Activated T-cell treated with anti-CD3 and anti-CD28 coated beads, Interleukin-2, amount 50 U/mL, for 4 hours (primary cell): ENCODE measurements around the gene CCM2. TPM values are rescaled to one million over a fixed set of nuclear protein-coding genes. Genes with fewer than 3 reads are reported as not detected.

Experiments
- ATAC-seq, 2 donors: fragments of 200-7000 bp; cut with Tn5 transposase; one replicate each; pipeline ENCODE4 v1.10.0; 2021
- DNase-seq: peaks from one replicate; pipeline ENCODE4 v3.0.0-alpha.2; 2020
- H3K27me3 Mint-ChIP-seq: one replicate; pipeline ENCODE4 v1.8.0; 2021; ENCODE audit warnings: low read depth, mixed read lengths
- H3K36me3 Mint-ChIP-seq: one replicate; pipeline ENCODE4 v1.8.0; 2022; ENCODE audit warnings: mixed read lengths; ENCODE audit not compliant: insufficient read depth
- H3K4me1 Mint-ChIP-seq: one replicate; pipeline ENCODE4 v1.8.0; 2021; ENCODE audit warnings: low read depth, mixed read lengths
- H3K4me3 Mint-ChIP-seq: one replicate; pipeline ENCODE4 v1.8.0; 2021; ENCODE audit warnings: mild to moderate bottlenecking, moderate library complexity, mixed read lengths
- H3K9me3 Mint-ChIP-seq: one replicate; pipeline ENCODE4 v1.8.0; 2021; ENCODE audit warnings: mixed read lengths
- total RNA-seq, 3 donors: library from RNA; stranded (reverse); gene quantifications; one replicate each; pipeline ENCODE4 v1.2.1, GENCODE V29; 2021

CCM2 gene
- total RNA-seq, 3 donors from 2014 or later = 35.9 to 38.2 (median 36.6) TPM

DNA sequence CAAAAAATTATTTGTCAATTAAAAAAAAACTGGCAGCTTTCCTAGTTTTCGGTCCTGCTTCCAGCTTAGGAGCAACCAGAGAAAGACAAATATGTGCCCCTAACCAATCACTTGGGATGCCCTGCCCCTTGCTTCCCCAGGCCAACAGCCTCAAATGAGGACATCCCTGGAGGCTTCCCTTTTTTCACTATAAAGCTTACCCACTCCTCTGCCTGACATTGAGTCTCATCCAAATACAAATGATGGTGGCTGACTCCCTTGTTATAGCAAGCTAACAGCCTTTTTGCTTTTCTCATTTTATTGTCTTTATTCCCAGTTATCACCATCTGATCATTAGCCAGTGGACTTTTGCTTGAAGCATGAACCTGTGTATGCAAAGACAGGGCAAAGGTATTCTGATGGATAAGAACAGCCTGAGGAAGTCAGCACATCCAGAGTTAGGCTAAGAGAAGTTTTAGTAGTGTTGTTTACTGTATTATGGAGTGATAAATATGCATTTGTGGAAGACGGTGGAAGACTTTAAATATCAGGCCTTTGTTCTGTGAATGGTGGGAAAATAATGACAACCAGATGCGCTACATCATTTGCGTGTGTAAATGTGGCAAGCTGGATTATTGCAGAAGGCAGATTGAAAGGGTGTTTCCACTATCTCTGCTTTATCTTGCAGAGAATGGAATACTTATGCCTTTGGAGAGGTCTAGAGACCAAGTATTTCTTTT is 1.7 kb upstream of the CCM2 start:
- ATAC-seq = no peak
- DNase-seq = no peak
- no peaks in the 10 kb centered on the region for H3K27me3 Mint-ChIP-seq
- peaks cover 5% of the 10 kb centered on the region for H3K36me3 Mint-ChIP-seq
- no peaks in the 10 kb centered on the region for H3K9me3 Mint-ChIP-seq
- H3K4me3 Mint-ChIP-seq = peak overlapping the region; percentile 91
- peaks cover 48% of the 10 kb centered on the region for H3K4me1 Mint-ChIP-seq

- H3K4me1 Mint-ChIP-seq = peaks cover 47% of the 10 kb centered on the region
- peaks cover 5% of the 10 kb centered on the region for H3K36me3 Mint-ChIP-seq
- DNase-seq = peak; percentile 99
- peak overlapping the region; percentile 91 for H3K4me3 Mint-ChIP-seq
- ATAC-seq = peak; percentile 83 to 88
- H3K9me3 Mint-ChIP-seq = no peaks in the 10 kb centered on the region
- no peaks in the 10 kb centered on the region for H3K27me3 Mint-ChIP-seq
These were observed 532 bp upstream of the CCM2 start for GRCh38 chr7:44999245-45000092.

DNA sequence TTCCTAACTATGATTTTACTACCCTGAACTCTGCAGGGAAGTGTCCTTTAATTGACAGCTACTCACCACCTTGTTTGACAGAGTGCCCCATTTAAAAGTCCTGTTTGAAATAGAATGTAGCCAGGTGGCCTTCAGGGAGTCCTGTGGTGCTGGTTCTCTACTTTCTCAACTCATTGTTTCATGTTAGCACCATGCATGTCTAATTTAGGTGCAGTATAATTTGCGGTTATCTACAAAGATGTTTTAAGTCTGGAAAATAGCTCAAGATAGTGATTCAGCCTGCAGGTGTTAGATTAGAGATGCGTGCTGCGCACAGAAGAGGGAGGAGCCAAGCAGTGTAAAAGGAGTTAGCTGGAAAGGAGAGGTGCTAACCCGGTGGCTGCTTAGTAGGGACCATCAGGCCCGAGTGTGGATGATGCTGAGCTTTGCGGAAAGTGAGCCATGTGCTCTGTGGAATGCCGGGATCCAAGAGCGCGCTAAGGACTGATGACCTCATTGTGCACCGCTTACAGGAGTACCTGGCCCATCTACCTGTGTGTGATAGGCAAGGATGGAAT is 1.2 kb downstream of the CCM2 start:
- DNase-seq (peak; percentile 58), ATAC-seq (peak; percentile 59 to 61)
- Mint-ChIP-seq H3K9me3 (no peaks in the 10 kb centered on the region), H3K4me1 (peaks cover 42% of the 10 kb centered on the region), H3K36me3 (peaks cover 13% of the 10 kb centered on the region), H3K27me3 (no peaks in the 10 kb centered on the region), H3K4me3 (peak overlapping the region; percentile 86)

DNA sequence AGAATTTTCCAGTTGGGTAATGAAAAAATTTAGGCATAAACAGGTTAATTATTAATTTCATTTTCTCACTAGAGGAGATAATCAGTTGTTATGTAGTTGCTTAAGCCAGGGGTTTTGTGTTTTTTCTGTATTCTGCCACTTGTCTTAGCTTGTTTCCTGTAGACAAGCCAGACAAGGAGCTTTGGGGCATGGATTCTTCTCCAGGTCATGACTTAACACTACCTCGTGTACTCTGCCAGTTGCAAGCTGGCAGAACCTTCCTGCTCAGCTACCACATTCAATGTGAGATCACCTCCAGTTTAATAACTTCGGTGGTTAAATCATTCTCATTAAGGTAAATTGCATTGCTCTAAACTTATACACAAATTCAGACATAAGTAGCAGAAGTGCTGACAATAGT is 1.8 kb downstream of the CCM2 start:
- no peaks in the 10 kb centered on the region for H3K9me3 Mint-ChIP-seq
- no peaks in the 10 kb centered on the region for H3K27me3 Mint-ChIP-seq
- peaks cover 13% of the 10 kb centered on the region for H3K36me3 Mint-ChIP-seq
- ATAC-seq = no peak
- H3K4me1 Mint-ChIP-seq = peaks cover 42% of the 10 kb centered on the region
- H3K4me3 Mint-ChIP-seq = peak overlapping the region; percentile 86
- DNase-seq = no peak

DNA sequence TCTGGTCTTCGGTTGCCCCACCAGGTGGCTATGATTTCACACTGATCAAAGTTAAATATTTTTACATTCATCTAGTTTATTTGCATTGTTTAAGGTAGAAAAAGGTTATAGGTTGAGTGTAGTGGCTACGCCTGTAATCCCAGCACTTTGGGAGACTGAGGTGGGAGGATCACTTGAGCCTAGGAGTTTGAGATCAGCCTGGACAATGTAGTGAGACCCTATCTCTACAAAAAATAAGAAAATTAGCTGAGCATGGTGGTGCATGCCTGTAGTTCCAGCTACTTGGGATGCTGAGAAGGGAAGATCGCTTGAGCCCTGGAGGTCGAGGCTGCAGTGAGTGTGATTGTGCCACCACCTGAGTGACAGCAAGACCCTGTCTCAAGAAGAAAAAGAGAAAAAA is 3.8 kb downstream of the CCM2 start:
- ATAC-seq = no peak
- H3K4me3 Mint-ChIP-seq = no peak overlapping the region
- H3K27me3 Mint-ChIP-seq = no peaks in the 10 kb centered on the region
- peaks cover 16% of the 10 kb centered on the region for H3K36me3 Mint-ChIP-seq
- H3K4me1 Mint-ChIP-seq = peaks cover 52% of the 10 kb centered on the region
- no peaks in the 10 kb centered on the region for H3K9me3 Mint-ChIP-seq
- DNase-seq = no peak

DNA sequence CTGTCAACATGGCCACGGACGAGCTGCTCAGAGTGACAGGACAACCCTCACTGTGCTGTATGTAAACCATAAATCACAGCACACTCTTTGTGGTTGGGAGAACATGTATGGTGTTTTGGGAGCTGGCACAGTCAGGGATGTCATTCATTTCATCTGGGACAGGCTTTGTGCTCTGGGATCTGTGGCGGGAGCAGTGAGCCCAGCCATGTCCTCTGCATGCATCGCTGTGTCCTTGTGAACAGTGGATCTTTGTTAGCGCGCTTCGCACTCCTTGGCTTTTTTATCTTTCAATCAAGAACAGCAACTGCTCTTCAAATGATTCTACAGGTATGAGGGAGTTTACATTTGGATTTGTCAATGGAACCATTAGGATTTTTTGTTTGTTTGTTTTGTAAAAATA is 7.1 kb downstream of the CCM2 start:
- Mint-ChIP-seq H3K4me1 (peaks cover 42% of the 10 kb centered on the region), H3K36me3 (peaks cover 11% of the 10 kb centered on the region), H3K27me3 (no peaks in the 10 kb centered on the region), H3K4me3 (no peak overlapping the region), H3K9me3 (no peaks in the 10 kb centered on the region)
- DNase-seq (no peak), ATAC-seq (no peak)

DNA sequence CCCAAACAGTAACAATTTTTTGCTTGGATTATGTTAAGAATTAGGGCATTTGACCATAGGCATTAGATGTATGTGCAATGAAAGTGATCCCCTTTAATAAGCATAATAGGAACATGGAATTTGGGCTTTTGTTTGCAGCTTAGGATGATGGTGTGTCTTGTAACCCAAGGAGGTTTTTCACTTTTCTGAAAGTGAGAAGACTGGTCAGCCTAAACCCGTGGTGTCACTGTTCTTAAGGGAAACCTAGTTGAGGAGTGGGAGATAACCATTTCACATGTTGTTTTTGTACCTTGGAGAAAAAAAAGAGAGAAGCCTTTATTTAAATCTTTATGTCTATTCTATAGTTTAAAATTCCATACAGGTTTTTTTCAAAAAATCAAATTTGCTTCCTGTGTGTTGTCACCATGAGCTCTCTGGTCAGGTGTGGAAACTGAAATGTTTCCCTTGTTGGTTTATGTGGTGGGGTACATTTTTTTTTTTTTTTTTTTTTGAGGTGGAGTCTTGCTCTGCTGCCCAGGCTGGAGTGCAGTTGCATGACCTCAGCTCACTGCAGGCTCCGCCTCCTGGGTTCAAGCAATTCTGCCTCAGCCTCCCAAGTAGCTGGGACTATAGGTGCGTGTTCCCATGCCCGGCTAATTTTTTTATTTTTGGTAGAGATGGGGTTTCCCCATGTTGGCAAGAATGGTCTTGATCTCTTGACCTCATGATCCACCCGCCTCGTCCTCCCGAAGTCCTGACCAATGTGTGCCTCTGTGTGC is 7.7 kb downstream of the CCM2 start:
- H3K36me3 Mint-ChIP-seq = peaks cover 12% of the 10 kb centered on the region
- DNase-seq = no peak
- peaks cover 43% of the 10 kb centered on the region for H3K4me1 Mint-ChIP-seq

DNA sequence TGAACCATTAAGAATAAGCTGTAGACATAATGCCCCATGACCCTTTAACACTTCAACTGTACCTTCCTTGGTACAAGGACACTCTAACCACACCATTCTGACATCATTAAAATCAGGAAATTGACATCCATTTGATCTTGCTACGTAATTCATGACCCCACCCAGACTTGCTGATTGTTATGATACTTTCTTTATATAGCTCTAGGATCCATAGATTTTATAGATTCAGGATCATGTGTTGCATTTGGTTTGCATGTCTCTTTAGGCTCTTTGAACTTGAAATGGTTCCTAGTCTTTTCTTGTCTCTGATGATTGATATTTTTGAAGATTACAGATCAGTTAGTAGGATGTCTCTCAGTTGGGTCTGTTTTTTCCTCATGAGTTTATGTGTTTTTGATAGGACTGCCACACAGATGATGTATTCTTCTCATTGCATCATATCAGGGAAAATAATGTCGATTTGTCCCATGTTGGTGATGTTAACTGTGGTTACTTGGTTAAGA is 13.5 kb downstream of the CCM2 start:
- Mint-ChIP-seq H3K27me3 (no peaks in the 10 kb centered on the region), H3K4me3 (no peak overlapping the region), H3K4me1 (peaks cover 30% of the 10 kb centered on the region), H3K36me3 (peaks cover 10% of the 10 kb centered on the region), H3K9me3 (no peaks in the 10 kb centered on the region)
- ATAC-seq (no peak), DNase-seq (no peak)

More for the DNA sequence above, 7.7 kb downstream of the CCM2 start:
- Mint-ChIP-seq H3K4me3 (no peak overlapping the region), H3K27me3 (no peaks in the 10 kb centered on the region), H3K9me3 (no peaks in the 10 kb centered on the region)
- no peak for ATAC-seq

DNA sequence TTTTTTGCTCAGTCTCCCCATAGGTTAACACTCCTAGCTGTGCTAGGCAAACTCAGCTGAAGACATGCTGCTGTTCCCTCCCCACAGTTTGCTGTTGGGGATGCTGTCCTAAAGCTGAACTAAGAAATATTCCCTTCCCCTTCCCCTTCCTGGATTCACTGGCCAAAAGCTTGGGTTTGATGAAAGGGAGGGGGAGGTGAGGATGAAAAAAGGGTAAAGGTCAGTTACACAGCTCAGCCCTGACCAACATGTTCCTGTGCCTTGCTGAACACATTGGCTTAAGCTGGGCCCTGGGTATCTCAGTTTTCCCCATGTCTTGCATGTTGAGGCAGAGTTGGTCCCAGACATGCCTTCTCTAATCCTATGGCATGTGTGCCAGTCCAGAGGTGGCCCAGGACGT is 15.3 kb downstream of the CCM2 start:
- H3K4me1 Mint-ChIP-seq = peaks cover 27% of the 10 kb centered on the region
- no peaks in the 10 kb centered on the region for H3K27me3 Mint-ChIP-seq
- H3K36me3 Mint-ChIP-seq = peaks cover 14% of the 10 kb centered on the region
- ATAC-seq (no peak), DNase-seq (no peak)
- no peak overlapping the region for H3K4me3 Mint-ChIP-seq
- H3K9me3 Mint-ChIP-seq = no peaks in the 10 kb centered on the region

DNA sequence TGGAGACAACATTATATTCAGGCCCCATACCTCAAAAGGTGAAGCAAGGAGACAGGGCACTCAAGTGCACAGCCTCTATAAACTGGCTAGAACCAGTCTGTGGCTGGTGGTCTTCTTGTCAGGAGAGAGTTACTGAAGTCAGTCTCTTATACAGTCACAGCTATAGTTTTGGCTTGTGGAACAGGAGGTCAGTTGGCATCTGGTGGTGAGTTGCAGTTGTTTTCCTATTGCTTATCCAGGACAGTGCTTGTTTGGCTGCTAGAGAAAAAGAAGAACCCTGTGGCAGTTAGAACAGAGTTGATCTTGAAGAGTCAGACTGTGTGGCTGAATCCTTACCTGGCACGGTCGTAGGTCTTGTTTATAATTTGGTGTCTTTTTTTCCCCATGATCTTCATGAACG is 17.3 kb downstream of the CCM2 start:
- no peak for DNase-seq
- H3K36me3 Mint-ChIP-seq = peaks cover 16% of the 10 kb centered on the region
- no peaks in the 10 kb centered on the region for H3K9me3 Mint-ChIP-seq
- H3K4me1 Mint-ChIP-seq = peaks cover 39% of the 10 kb centered on the region
- ATAC-seq = no peak
- H3K4me3 Mint-ChIP-seq = no peak overlapping the region
- no peaks in the 10 kb centered on the region for H3K27me3 Mint-ChIP-seq

DNA sequence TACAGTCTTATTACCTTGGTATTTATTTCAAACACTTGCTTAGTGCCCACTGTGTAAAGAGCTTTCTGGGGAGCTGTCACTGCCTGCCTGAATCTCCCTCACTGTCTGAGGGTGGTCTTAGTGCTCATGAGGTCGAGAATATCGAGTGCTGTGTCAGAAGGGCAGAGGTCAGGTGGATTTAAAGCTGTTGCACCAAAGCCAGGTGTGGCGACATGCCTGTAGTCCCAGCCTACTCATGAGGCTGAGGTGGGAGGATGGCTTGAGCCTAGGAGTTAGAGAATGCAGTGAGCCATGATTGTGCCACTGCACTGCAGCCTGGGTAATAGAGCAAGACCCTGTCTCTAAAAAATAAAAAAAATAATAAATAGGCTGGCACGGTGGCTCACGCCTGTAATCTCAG is 20.9 kb downstream of the CCM2 start:
- Mint-ChIP-seq H3K4me1 (peaks cover 44% of the 10 kb centered on the region), H3K36me3 (peaks cover 11% of the 10 kb centered on the region), H3K4me3 (no peak overlapping the region), H3K9me3 (no peaks in the 10 kb centered on the region), H3K27me3 (no peaks in the 10 kb centered on the region)
- ATAC-seq = no peak
- DNase-seq = no peak

DNA sequence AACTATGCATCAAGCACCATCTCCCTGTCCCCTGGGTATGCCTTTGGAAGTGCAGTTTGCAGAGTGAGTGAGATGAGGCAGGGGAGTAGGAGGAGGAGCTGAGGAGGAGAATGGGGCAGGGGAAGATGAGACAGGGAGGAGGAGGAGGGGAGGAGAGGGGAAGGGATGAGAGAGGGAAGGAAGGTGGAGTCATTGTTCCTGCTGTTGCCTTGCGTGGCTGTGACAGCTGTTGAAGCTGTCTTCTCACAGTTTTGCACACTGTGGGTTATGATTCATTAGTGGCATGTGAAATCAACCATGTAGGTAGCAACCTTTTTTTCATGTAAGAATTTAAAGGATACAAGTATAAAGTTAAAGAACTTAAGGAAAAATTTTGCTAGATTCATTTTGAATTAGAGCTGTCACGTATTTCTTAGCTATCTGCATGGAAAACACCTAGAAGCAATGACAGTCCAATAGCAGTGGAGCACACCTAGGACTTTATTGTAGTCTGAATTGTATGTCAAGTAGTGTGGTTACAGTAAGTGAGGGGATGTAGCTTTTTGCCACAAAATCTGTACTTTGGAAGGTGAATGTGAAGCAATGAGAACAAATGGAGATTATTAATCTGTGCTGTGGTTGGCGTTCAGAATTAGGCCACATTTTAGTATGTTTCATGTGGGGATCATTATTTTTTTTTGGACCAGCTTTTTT is 21.7 kb downstream of the CCM2 start:
- H3K9me3 Mint-ChIP-seq = no peaks in the 10 kb centered on the region
- H3K27me3 Mint-ChIP-seq = no peaks in the 10 kb centered on the region
- ATAC-seq = peak; percentile 87 to 91
- no peak overlapping the region for H3K4me3 Mint-ChIP-seq
- peaks cover 50% of the 10 kb centered on the region for H3K4me1 Mint-ChIP-seq
- no peak for DNase-seq
- peaks cover 11% of the 10 kb centered on the region for H3K36me3 Mint-ChIP-seq

DNA sequence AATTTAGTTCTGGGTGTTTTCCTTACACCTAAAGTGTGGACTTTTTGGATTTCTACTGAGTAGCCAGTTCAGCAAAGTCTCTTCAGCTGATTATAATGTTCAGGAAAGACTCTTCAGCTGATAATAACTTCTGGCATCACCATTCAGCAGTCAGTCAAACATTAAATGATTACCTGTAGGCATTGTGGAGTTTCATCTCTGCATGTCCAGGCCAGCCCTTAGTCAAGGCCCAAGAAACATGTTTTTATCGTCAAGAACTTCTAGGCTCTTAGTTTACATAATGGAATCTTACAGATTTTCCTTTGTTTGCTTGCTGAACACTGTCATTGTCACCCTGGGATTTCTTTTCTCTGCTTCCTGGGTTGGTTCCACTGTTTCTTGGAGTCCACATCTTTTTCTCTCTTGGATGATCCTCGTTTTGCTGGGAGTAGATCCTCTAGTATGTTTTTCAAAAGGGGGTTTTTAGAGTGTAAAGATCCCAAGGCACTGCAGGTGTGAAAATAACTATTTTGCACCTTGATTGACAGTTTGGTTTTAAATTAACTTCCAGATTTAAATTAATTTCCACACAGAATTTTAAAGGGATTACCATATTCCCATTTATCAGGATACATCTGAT is 24.2 kb downstream of the CCM2 start:
- Mint-ChIP-seq H3K27me3 (no peaks in the 10 kb centered on the region), H3K36me3 (peaks cover 11% of the 10 kb centered on the region), H3K9me3 (no peaks in the 10 kb centered on the region), H3K4me3 (no peak overlapping the region), H3K4me1 (peaks cover 71% of the 10 kb centered on the region)
- ATAC-seq (no peak), DNase-seq (no peak)
